Measurements from ENCODE around the gene FAM149B1.
"Not testable (repeated sequence)": the region's sequence is repeated elsewhere in the genome, so short reads cannot be mapped to it uniquely, and the experiment has no call there.

The FAM149B1 gene

DNA sequence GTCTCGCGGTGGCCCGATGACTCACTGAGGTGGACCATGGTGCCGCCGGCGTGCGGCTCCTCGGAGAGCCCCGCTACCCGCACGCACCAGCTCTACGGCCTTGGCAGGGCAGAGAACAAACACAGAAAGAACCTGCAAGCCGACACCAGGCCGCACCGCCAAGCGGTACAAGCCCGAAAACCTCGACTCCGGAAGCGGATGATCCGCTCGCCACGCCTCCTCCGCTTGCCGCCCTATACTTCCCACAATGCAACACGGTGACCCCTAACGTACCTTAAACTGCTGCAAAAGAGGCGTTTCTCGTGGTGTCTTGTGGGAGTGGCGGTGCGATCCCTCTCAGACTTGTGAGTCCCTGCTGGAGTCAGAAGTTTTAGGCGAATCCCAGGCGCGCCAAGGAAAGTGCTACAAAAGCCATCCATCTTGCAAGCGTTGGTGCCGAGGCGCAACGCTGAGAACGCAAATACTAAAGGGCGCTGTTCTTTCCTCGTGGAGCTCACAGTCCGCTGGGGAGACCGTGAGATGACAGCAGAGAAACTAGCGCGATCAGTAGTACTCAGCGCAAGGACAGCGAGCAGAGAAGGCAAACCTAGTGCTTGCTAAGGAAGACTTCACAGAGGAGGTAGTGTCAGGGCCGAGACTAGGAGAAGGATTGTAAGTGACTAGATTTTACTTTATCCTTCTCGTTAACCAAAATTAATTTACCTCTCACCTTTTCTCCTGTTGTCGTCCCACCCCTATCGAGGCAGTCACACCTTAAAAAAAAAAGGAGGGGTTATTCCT, 84.7 kb downstream of the FAM149B1 start, which contains the start of gene MRPS16:
TSS of gene MRPS16 (minus strand) at position 200 of the 780 bp plus-strand sequence. CDS start at position 38, 162 bp downstream.
- Histone ChIP-seq H3K27me3 (ENCODE audit: control insufficient read depth in 1 of 2, insufficient read depth in 1 of 2, low read length in 2 of 2) (no peaks in the 10 kb centered on the region), H3K79me1 (replicated peaks; ENCODE audit: low read length, poor library complexity, severe bottlenecking) (peaks cover 15% of the 10 kb centered on the region), H3K23ac (ENCODE audit: low read length in 2 of 2) (peak within 1 kb of the TSS in 1 of 2 experiments; percentile 83), H3K27ac (ENCODE audit: low read length, poor library complexity, severe bottlenecking) (peak within 1 kb of the TSS; percentile 94), H3K14ac (ENCODE audit: low read length in 2 of 2) (peak within 1 kb of the TSS in 1 of 2 experiments; percentile 98), H2AFZ (ENCODE audit: low read depth, low read length) (peak within 1 kb of the TSS; percentile 55), H3K9me3 (ENCODE audit: control insufficient read depth, low read length) (no peaks in the 10 kb centered on the region), H2BK5ac (ENCODE audit: low read depth, low read length, poor library complexity, severe bottlenecking) (peak within 1 kb of the TSS; percentile 36), H3K4me2 (ENCODE audit: low read length, poor library complexity, severe bottlenecking) (peak within 1 kb of the TSS; percentile 98), H3K4me1 (ENCODE audit: control insufficient read depth, insufficient read depth, low read depth, low read length) (peaks cover 9% of the 10 kb centered on the region), H2BK120ac (ENCODE audit: low read depth, low read length) (peak within 1 kb of the TSS; percentile 73), H3K4ac (ENCODE audit: low read depth in 1 of 2, low read length in 2 of 2) (peak within 1 kb of the TSS; percentile 73 to 85), H3K4me3 (ENCODE audit: insufficient read depth in 1 of 2, low read depth in 1 of 2, low read length in 2 of 2) (peak within 1 kb of the TSS; percentile 88 to 99), H3K36me3 (ENCODE audit: control insufficient read depth in 1 of 2, insufficient read depth in 2 of 2, low read depth in 1 of 2, low read length in 2 of 2) (peaks cover 6 to 28% of the 10 kb centered on the region in 2 experiments), H2BK15ac (ENCODE audit: low read depth, poor library complexity, severe bottlenecking) (peak within 1 kb of the TSS; percentile 17), H4K8ac (ENCODE audit: low read length) (peak within 1 kb of the TSS; percentile 95), H3K18ac (ENCODE audit: low read depth in 1 of 2, low read length in 2 of 2) (peak within 1 kb of the TSS; percentile 89 to 94), H2BK12ac (ENCODE audit: low read length in 2 of 2) (peak within 1 kb of the TSS; percentile 28 to 59), H4K91ac (ENCODE audit: low read length) (peak within 1 kb of the TSS; percentile 84), H2AK5ac (ENCODE audit: low read length, severe bottlenecking) (peak within 1 kb of the TSS; percentile 85), H3K9ac (ENCODE audit: low read length) (peak within 1 kb of the TSS; percentile 99)
- WGBS = under 1% methylated on average over 43 of the region's 51 CpGs
- peak; percentile 99 for DNase-seq

DNA sequence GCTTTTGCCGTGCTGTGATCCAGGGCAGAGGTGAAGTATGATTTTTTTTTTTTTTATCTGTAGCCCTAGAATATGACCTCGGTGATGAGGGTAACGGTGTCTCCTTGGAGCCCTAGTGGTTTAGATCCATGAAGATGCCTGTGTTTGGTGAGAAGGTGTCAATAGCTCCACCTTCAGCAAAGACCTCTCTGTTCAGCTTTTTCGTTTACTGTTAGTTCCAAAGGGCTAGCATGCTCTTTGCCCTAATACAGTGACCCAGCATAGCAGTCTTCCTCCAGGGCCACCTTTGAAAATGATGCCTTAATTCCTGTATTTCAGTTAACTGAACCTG, 85.3 kb downstream of the FAM149B1 start:
- Histone ChIP-seq H2BK120ac (ENCODE audit: low read depth, low read length) (no peak overlapping the region), H3K4me1 (ENCODE audit: control insufficient read depth, insufficient read depth, low read depth, low read length) (peaks cover 7% of the 10 kb centered on the region), H3K18ac (ENCODE audit: low read depth in 1 of 2, low read length in 2 of 2) (no peak overlapping the region), H3K9ac (ENCODE audit: low read length) (peak overlapping the region; percentile 99), H4K8ac (ENCODE audit: low read length) (peak overlapping the region; percentile 77), H3K23ac (ENCODE audit: low read length in 2 of 2) (no peak overlapping the region), H3K4ac (ENCODE audit: low read depth in 1 of 2, low read length in 2 of 2) (peak overlapping the region in 1 of 2 experiments; percentile 51), H3K4me2 (ENCODE audit: low read length, poor library complexity, severe bottlenecking) (peak overlapping the region; percentile 69), H2AK5ac (ENCODE audit: low read length, severe bottlenecking) (peak overlapping the region; percentile 47), H3K27me3 (ENCODE audit: control insufficient read depth in 1 of 2, insufficient read depth in 1 of 2, low read length in 2 of 2) (no peaks in the 10 kb centered on the region), H3K36me3 (ENCODE audit: control insufficient read depth in 1 of 2, insufficient read depth in 2 of 2, low read depth in 1 of 2, low read length in 2 of 2) (peaks cover 6 to 26% of the 10 kb centered on the region in 2 experiments), H3K9me3 (ENCODE audit: control insufficient read depth, low read length) (no peaks in the 10 kb centered on the region), H2BK12ac (ENCODE audit: low read length in 2 of 2) (no peak overlapping the region), H3K4me3 (ENCODE audit: insufficient read depth in 1 of 2, low read depth in 1 of 2, low read length in 2 of 2) (peak overlapping the region; percentile 88 to 99), H2BK5ac (ENCODE audit: low read depth, low read length, poor library complexity, severe bottlenecking) (no peak overlapping the region), H3K14ac (ENCODE audit: low read length in 2 of 2) (no peak overlapping the region), H3K79me1 (replicated peaks; ENCODE audit: low read length, poor library complexity, severe bottlenecking) (peaks cover 13% of the 10 kb centered on the region), H2BK15ac (ENCODE audit: low read depth, poor library complexity, severe bottlenecking) (no peak overlapping the region), H4K91ac (ENCODE audit: low read length) (no peak overlapping the region), H2AFZ (ENCODE audit: low read depth, low read length) (no peak overlapping the region), H3K27ac (ENCODE audit: low read length, poor library complexity, severe bottlenecking) (peak overlapping the region; percentile 94)
- 0% methylated on average over 3 of the region's 4 CpGs for WGBS
- DNase-seq = no peak

DNA sequence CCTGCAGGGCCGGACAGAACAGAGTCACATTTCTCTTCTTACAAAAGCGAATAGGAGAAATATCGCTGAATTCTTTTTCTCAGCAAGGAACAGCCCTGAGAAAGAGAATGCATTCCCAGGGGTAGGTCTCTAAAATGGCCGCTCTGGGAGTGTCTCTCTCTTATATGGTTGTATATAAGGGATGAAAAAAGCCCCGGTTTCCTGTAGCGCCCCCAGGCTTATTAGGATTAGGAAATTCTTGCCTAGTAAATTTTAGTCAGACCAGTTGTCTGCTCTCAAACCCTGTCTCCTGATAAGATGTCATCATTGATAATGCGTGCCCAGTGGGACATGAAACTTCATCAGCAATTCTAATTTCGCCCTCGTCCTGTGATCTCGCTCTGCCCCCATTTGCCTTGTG, 90.7 kb downstream of the FAM149B1 start:
- H3K4me1 ChIP-seq (ENCODE audit: control insufficient read depth, insufficient read depth, low read depth, low read length); H3K4me2 ChIP-seq (ENCODE audit: low read length, poor library complexity, severe bottlenecking); H3K14ac ChIP-seq (ENCODE audit: low read length in 2 of 2); H3K23ac ChIP-seq (ENCODE audit: low read length in 2 of 2); H2BK5ac ChIP-seq (ENCODE audit: low read depth, low read length, poor library complexity, severe bottlenecking); H3K4ac ChIP-seq (ENCODE audit: low read depth in 1 of 2, low read length in 2 of 2); H2AFZ ChIP-seq (ENCODE audit: low read depth, low read length); H3K9me3 ChIP-seq (ENCODE audit: control insufficient read depth, low read length); H3K18ac ChIP-seq (ENCODE audit: low read depth in 1 of 2, low read length in 2 of 2); H2BK120ac ChIP-seq (ENCODE audit: low read depth, low read length); H4K91ac ChIP-seq (ENCODE audit: low read length); H3K79me1 ChIP-seq (replicated peaks; ENCODE audit: low read length, poor library complexity, severe bottlenecking); H3K9ac ChIP-seq (ENCODE audit: low read length); DNase-seq; H3K27me3 ChIP-seq (ENCODE audit: control insufficient read depth in 1 of 2, insufficient read depth in 1 of 2, low read length in 2 of 2); H3K4me3 ChIP-seq (ENCODE audit: insufficient read depth in 1 of 2, low read depth in 1 of 2, low read length in 2 of 2); H4K8ac ChIP-seq (ENCODE audit: low read length); H3K36me3 ChIP-seq (ENCODE audit: control insufficient read depth in 1 of 2, insufficient read depth in 2 of 2, low read depth in 1 of 2, low read length in 2 of 2); H3K27ac ChIP-seq (ENCODE audit: low read length, poor library complexity, severe bottlenecking); H2BK15ac ChIP-seq (ENCODE audit: low read depth, poor library complexity, severe bottlenecking); H2BK12ac ChIP-seq (ENCODE audit: low read length in 2 of 2); H2AK5ac ChIP-seq (ENCODE audit: low read length, severe bottlenecking): not testable (repeated sequence)
- WGBS = 95% methylated on average over 10 of the region's 10 CpGs

DNA sequence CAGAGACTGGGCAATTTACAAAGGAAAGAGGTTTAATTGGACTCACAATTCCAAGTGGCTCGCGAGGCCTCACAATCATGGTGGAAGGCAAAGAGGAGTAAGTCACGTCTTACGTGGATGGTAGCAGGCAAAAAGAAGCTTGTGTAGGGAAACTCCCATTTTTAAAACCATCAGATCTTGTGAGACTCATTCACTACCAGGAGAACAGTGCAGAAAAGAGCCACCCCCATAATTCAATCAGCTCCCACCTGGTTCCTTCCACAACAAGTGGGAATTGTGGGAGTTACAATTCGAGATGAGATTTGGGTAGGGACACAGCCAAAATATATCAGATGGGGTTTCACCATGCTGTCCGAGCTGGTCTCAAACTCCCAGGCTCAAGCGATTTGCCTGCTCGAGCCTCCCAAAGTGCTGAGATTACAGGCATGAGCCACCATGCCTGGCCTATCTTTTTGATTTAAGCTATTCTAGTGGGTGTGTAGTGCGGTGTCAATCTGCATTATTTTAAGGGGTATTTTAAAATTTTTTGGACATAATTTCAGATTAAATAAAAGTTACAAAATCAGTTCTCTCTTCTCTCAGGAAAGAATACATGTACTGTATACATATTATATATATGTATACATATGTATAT, 93.6 kb downstream of the FAM149B1 start:
- Histone ChIP-seq H3K4me2 (ENCODE audit: low read length, poor library complexity, severe bottlenecking) (no peak overlapping the region), H3K4me3 (ENCODE audit: insufficient read depth in 1 of 2, low read depth in 1 of 2, low read length in 2 of 2) (no peak overlapping the region), H3K14ac (ENCODE audit: low read length in 2 of 2) (no peak overlapping the region), H3K23ac (ENCODE audit: low read length in 2 of 2) (no peak overlapping the region), H3K9ac (ENCODE audit: low read length) (no peak overlapping the region), H3K27ac (ENCODE audit: low read length, poor library complexity, severe bottlenecking) (no peak overlapping the region), H2BK120ac (ENCODE audit: low read depth, low read length) (no peak overlapping the region), H2AK5ac (ENCODE audit: low read length, severe bottlenecking) (no peak overlapping the region), H2AFZ (ENCODE audit: low read depth, low read length) (no peak overlapping the region), H3K18ac (ENCODE audit: low read depth in 1 of 2, low read length in 2 of 2) (no peak overlapping the region), H3K9me3 (ENCODE audit: control insufficient read depth, low read length) (no peaks in the 10 kb centered on the region), H3K27me3 (ENCODE audit: control insufficient read depth in 1 of 2, insufficient read depth in 1 of 2, low read length in 2 of 2) (no peaks in the 10 kb centered on the region), H3K36me3 (ENCODE audit: control insufficient read depth in 1 of 2, insufficient read depth in 2 of 2, low read depth in 1 of 2, low read length in 2 of 2) (no peaks in the 10 kb centered on the region), H4K91ac (ENCODE audit: low read length) (no peak overlapping the region), H2BK5ac (ENCODE audit: low read depth, low read length, poor library complexity, severe bottlenecking) (no peak overlapping the region), H3K79me1 (replicated peaks; ENCODE audit: low read length, poor library complexity, severe bottlenecking) (no peaks in the 10 kb centered on the region), H4K8ac (ENCODE audit: low read length) (no peak overlapping the region), H2BK12ac (ENCODE audit: low read length in 2 of 2) (no peak overlapping the region), H3K4ac (ENCODE audit: low read depth in 1 of 2, low read length in 2 of 2) (no peak overlapping the region), H2BK15ac (ENCODE audit: low read depth, poor library complexity, severe bottlenecking) (no peak overlapping the region), H3K4me1 (ENCODE audit: control insufficient read depth, insufficient read depth, low read depth, low read length) (no peaks in the 10 kb centered on the region)
- DNase-seq = no peak
- 95% methylated on average over 8 of the region's 9 CpGs for WGBS

Data from mesenchymal stem cell (in vitro differentiated cells and primary cell).